Caco-2 (cell line): ENCODE data around the gene ABHD17C. TPM values are rescaled to one million over a fixed set of nuclear protein-coding genes. Genes with fewer than 3 reads are reported as not detected.

Source experiments
- BruUV-seq: library from RNA; stranded (reverse); fragments of 400-500 nt; replicated peaks from 2 replicates; lab custom pipeline; 2021; lab: Mats Ljungman, UMichigan
- CTCF ChIA-PET: fragments of 300-600 bp; sonication (Branson Sonifier 250); formaldehyde crosslinking; loops from one replicate; lab custom pipeline; 2022; ENCODE audit warnings: antibody characterized with exemption; lab: Charles Lee
- POLR2A ChIA-PET: fragments of 300-600 bp; sonication (Branson Sonifier 250); formaldehyde crosslinking; loops from one replicate; lab custom pipeline; 2022; ENCODE audit warnings: antibody characterized with exemption; lab: Charles Lee
- DNase-seq, 2 experiments: peaks; one replicate each; pipeline versions ENCODE4 v3.0.0 to v3.0.0-alpha.2; 2020 to 2022
- H3K27me3 ChIP-seq: replicated peaks from 2 replicates; pipeline ENCODE4 v1.6.0; 2011; ENCODE audit warnings: low read length; ENCODE audit not compliant: control insufficient read depth, insufficient read depth
- H3K36me3 ChIP-seq: 2 replicates; pipeline ENCODE4 v1.5.1; 2011; ENCODE audit warnings: low read length; ENCODE audit not compliant: control insufficient read depth, insufficient read depth
- H3K4me1 ChIP-seq: fragments of 250-450 bp; sonication (Bioruptor Pico); 2 replicates; pipeline ENCODE4 v1.5.1; 2020; ENCODE audit warnings: mild to moderate bottlenecking
- H3K4me3 ChIP-seq: 2 replicates; pipeline ENCODE4 v1.5.1; 2011; ENCODE audit warnings: low read depth, mild to moderate bottlenecking, control low read depth, low read length
- H3K9me3 ChIP-seq: fragments of 250-450 bp; sonication (Bioruptor Pico); 2 replicates; pipeline ENCODE4 v1.5.1; 2020; ENCODE audit warnings: mild to moderate bottlenecking, moderate library complexity
- H3K27ac Mint-ChIP-seq: one replicate; pipeline ENCODE4 v1.8.0; 2022; ENCODE audit warnings: mixed read lengths; ENCODE audit not compliant: unreplicated experiment
- H3K27me3 Mint-ChIP-seq: one replicate; pipeline ENCODE4 v1.8.0; 2022; ENCODE audit warnings: mixed read lengths; ENCODE audit not compliant: insufficient read depth, unreplicated experiment
- H3K36me3 Mint-ChIP-seq: one replicate; pipeline ENCODE4 v1.8.0; 2022; ENCODE audit warnings: mild to moderate bottlenecking, mixed read lengths; ENCODE audit not compliant: insufficient read depth, unreplicated experiment
- H3K4me1 Mint-ChIP-seq: one replicate; pipeline ENCODE4 v1.8.0; 2022; ENCODE audit warnings: low read depth, mixed read lengths; ENCODE audit not compliant: unreplicated experiment
- H3K4me3 Mint-ChIP-seq: one replicate; pipeline ENCODE4 v1.8.0; 2022; ENCODE audit warnings: mild to moderate bottlenecking, moderate library complexity, mixed read lengths; ENCODE audit not compliant: unreplicated experiment
- H3K9me3 Mint-ChIP-seq: one replicate; pipeline ENCODE4 v1.8.0; 2022; ENCODE audit warnings: mixed read lengths; ENCODE audit not compliant: unreplicated experiment
- CTCF ChIP-seq, 2 experiments: fragments of 200-600 bp in 1 of 2; IDR thresholded peaks; 1 replicate in 1 of 2; 2 replicates in 1 of 2; pipeline versions ENCODE4 v1.5.1 to v1.8.0; 2011 to 2022; ENCODE audit warnings: antibody characterized with exemption in 1 of 2, control low read depth in 1 of 2, inconsistent platforms in 1 of 2, low read depth in 1 of 2, low read length in 1 of 2, mild to moderate bottlenecking in 1 of 2, moderate library complexity in 1 of 2; ENCODE audit not compliant: insufficient read depth in 1 of 2, severe bottlenecking in 1 of 2, unreplicated experiment in 1 of 2
- intact Hi-C: fragments of 100-400 bp; cut with micrococcal nuclease; formaldehyde crosslinking; loops from one replicate; pipeline ENCODE4 v1.10.0; 2022; ENCODE audit not compliant: unreplicated experiment
- total RNA-seq: library from RNA; stranded (reverse); gene quantifications from 2 replicates; pipeline ENCODE4 v1.2.3, GENCODE V29; 2022

The ABHD17C gene
- total RNA-seq, 1 experiment from 2014 or later = 25.0 TPM

DNA sequence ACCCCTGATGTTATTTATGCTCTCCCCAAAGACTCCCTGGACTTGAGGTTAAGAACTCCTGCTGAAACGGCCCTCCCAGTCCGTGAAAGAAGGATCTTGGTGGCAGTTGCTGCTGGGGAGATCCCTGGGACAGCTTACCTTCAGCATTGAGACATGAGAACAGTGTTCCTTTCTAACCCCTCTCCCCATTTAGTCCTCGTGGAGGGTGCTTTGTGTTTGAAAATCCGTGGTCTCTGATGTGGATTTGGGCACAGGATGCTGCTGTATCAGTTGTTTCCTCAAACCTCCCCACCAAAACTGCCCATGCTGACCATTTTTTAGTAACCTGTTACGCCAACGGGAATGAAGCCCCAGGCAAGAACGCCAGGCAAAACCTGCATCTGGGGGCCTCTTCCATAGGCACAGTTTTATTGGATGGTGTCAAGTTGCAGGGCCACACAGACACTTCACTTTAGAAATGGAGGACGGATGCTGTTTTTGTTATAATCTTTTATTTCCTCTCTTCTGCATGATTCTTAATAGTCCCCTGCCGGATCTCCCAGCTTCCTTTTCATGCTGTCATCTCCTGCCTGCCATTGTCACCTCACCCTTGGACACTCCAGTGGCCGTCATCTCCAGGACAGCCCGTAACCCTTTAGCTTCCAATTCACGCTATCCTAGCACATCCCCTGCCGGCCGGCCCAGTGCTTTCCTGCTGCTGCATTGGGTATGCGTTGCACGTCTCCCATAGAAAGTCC, 52.4 kb downstream of the ABHD17C start:
- intact Hi-C loops = no loop called here
- no peak for DNase-seq
- peak in 1 of 2 experiments; percentile 27 for TF ChIP-seq CTCF (IDR thresholded peaks at IDR 0.05; ENCODE audit: insufficient read depth in 1 of 2, low read depth in 1 of 2, low read length in 1 of 2, severe bottlenecking in 1 of 2, unreplicated experiment in 1 of 2)
- Histone ChIP-seq H3K36me3 (no peaks in the 10 kb centered on the region), H3K4me3 (no peak overlapping the region), H3K4me1 (peaks cover 14% of the 10 kb centered on the region), H3K9me3 (no peaks in the 10 kb centered on the region), H3K27me3 (no peaks in the 10 kb centered on the region)
- no peak overlapping the region for H3K27ac Mint-ChIP-seq
- H3K4me1 Mint-ChIP-seq = peaks cover 16% of the 10 kb centered on the region
- H3K9me3 Mint-ChIP-seq = peaks cover 10% of the 10 kb centered on the region
- no TSS peak for BruUV-seq
- H3K36me3 Mint-ChIP-seq = peaks cover 13% of the 10 kb centered on the region
- H3K4me3 Mint-ChIP-seq = no peak overlapping the region
- H3K27me3 Mint-ChIP-seq = no peaks in the 10 kb centered on the region
- ChIA-PET POLR2A (no interaction called here), CTCF (no interaction called here)

DNA sequence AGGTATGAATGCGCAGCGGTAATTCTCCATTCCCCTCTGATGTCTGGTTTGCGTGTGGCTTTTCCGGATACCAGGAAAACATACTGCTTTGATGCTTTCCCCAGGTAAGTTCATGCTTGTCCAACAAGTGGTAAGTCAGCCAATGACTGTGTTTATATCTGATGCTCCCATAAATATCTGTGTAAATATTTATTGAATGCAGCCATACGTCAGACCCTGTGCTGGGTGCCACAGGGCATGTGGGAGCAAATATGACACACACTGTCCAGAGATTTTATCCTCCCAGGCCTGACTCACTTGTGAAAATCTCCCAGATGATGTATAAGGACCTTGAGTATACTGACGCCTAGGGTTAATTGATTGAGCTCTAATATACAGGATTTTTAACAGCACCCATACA, 54.5 kb downstream of the ABHD17C start:
- Mint-ChIP-seq H3K36me3 (peaks cover 13% of the 10 kb centered on the region), H3K9me3 (peaks cover 10% of the 10 kb centered on the region), H3K27me3 (no peaks in the 10 kb centered on the region), H3K4me3 (no peak overlapping the region), H3K4me1 (peaks cover 6% of the 10 kb centered on the region), H3K27ac (no peak overlapping the region)
- ChIA-PET CTCF (no interaction called here), POLR2A (interaction anchor here (0.6 kb wide), 1 partner anchor 9 kb away, joined by 4 read pairs; no protein-coding TSS in a partner anchor)
- Histone ChIP-seq H3K9me3 (no peaks in the 10 kb centered on the region), H3K4me3 (no peak overlapping the region), H3K36me3 (no peaks in the 10 kb centered on the region), H3K4me1 (no peaks in the 10 kb centered on the region), H3K27me3 (no peaks in the 10 kb centered on the region)
- intact Hi-C loops = no loop called here
- DNase-seq = no peak
- TF ChIP-seq CTCF (IDR thresholded peaks at IDR 0.05; ENCODE audit: insufficient read depth in 1 of 2, low read depth in 1 of 2, low read length in 1 of 2, severe bottlenecking in 1 of 2, unreplicated experiment in 1 of 2) = no peak
- no TSS peak for BruUV-seq

GRCh38 chr15:80750575-80750974, 55.5 kb downstream of the ABHD17C start:
- H3K4me3 ChIP-seq = no peak overlapping the region
- no peaks in the 10 kb centered on the region for H3K4me1 ChIP-seq
- H3K4me1 Mint-ChIP-seq = peaks cover 6% of the 10 kb centered on the region
- no peak for DNase-seq
- BruUV-seq = no TSS peak
- no peak overlapping the region for H3K27ac Mint-ChIP-seq
- peaks cover 10% of the 10 kb centered on the region for H3K9me3 Mint-ChIP-seq
- no peak overlapping the region for H3K4me3 Mint-ChIP-seq
- no peaks in the 10 kb centered on the region for H3K27me3 Mint-ChIP-seq
- ChIA-PET CTCF (no interaction called here), POLR2A (no interaction called here)
- TF ChIP-seq CTCF (IDR thresholded peaks at IDR 0.05; ENCODE audit: insufficient read depth in 1 of 2, low read depth in 1 of 2, low read length in 1 of 2, severe bottlenecking in 1 of 2, unreplicated experiment in 1 of 2) = no peak
- no peaks in the 10 kb centered on the region for H3K27me3 ChIP-seq
- H3K9me3 ChIP-seq = no peaks in the 10 kb centered on the region
- intact Hi-C loops = no loop called here
- no peaks in the 10 kb centered on the region for H3K36me3 ChIP-seq
- H3K36me3 Mint-ChIP-seq = peaks cover 13% of the 10 kb centered on the region
